ENCODE measurements around the gene LAMA1. TPM values are rescaled to one million over a fixed set of nuclear protein-coding genes. Genes with fewer than 3 reads are reported as not detected.

The LAMA1 gene
- total RNA-seq, 1 experiment from 2014 or later, result 28.8 TPM

DNA sequence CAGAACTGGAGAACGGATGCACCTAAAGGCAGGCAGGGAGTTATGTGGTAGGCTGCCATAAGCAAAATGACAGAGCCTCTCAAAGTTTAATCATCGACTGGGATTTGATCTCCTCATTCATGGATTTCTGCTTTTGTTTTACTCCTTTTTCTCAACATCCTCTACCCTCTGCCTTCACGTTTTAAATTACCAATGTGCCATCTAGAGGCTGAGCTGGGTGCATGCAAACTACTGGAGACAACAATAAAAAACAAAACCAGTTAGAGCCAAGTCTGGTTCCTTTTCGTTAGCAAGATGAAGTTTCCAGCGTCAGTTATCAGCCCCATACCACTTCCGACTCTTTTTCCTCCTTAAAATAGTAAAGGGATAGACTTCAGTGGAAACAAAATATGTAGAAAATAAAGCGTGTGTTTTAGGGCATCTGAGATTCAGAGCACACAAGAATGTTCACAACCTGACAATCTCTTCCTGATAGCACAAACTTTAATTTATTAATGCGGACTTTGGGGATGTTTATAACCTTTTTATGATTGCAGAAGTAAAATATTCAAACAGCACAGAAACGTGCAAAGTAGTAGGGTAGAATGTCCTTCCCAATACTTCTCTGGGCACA is 117.0 kb downstream of the LAMA1 start:
- Mint-ChIP-seq H3K4me3 (no peak overlapping the region), H3K4me1 (peaks cover 15 to 22% of the 10 kb centered on the region in 2 experiments), H3K27ac (peak overlapping the region in 1 of 3 experiments; percentile 14; a peak in 2 of 7 replicates), H3K27me3 (ENCODE audit: low read depth) (no peaks in the 10 kb centered on the region), H3K36me3 (ENCODE audit: insufficient read depth in 1 of 3, low read depth in 3 of 3) (peaks cover 20 to 29% (median 21%) of the 10 kb centered on the region in 3 experiments; a peak in 6 of 7 replicates), H3K9me3 (no peaks in the 10 kb centered on the region)
- H4K5ac ChIP-seq (ENCODE audit: insufficient read length, low read depth, low read length), result no peak overlapping the region
- no peak overlapping the region for H2AFZ ChIP-seq (ENCODE audit: low read length)
- DNase-seq, result no peak
- H4K20me1 ChIP-seq (ENCODE audit: control insufficient read depth, insufficient read depth, insufficient read length), result no peaks in the 10 kb centered on the region
- no peaks in the 10 kb centered on the region for H3K79me1 ChIP-seq (ENCODE audit: insufficient read depth, low read depth, low read length, poor library complexity, severe bottlenecking)
- H3K9ac ChIP-seq (ENCODE audit: extremely low read depth, insufficient read length, low read length), result no peak overlapping the region
- H2BK12ac ChIP-seq (ENCODE audit: insufficient read length, low read depth, low read length), result no peak overlapping the region
- no peak overlapping the region for H4K91ac ChIP-seq (ENCODE audit: insufficient read length, low read depth, low read length)
- no peak overlapping the region for H2BK20ac ChIP-seq (ENCODE audit: low read depth, low read length, poor library complexity, severe bottlenecking)
- no peak overlapping the region for H3K14ac ChIP-seq (ENCODE audit: insufficient read depth, low read length)
- TF ChIP-seq, protein P1, sequence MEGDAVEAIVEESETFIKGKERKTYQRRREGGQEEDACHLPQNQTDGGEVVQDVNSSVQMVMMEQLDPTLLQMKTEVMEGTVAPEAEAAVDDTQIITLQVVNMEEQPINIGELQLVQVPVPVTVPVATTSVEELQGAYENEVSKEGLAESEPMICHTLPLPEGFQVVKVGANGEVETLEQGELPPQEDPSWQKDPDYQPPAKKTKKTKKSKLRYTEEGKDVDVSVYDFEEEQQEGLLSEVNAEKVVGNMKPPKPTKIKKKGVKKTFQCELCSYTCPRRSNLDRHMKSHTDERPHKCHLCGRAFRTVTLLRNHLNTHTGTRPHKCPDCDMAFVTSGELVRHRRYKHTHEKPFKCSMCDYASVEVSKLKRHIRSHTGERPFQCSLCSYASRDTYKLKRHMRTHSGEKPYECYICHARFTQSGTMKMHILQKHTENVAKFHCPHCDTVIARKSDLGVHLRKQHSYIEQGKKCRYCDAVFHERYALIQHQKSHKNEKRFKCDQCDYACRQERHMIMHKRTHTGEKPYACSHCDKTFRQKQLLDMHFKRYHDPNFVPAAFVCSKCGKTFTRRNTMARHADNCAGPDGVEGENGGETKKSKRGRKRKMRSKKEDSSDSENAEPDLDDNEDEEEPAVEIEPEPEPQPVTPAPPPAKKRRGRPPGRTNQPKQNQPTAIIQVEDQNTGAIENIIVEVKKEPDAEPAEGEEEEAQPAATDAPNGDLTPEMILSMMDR (conservative IDR thresholded peaks at IDR 0.05), result peak; percentile 67
- H3T11ph ChIP-seq (ENCODE audit: low read length), result no peak overlapping the region
- H2BK5ac ChIP-seq (ENCODE audit: insufficient read length, low read length), result no peak overlapping the region
- no peak overlapping the region for H3K4me2 ChIP-seq (ENCODE audit: insufficient read depth, insufficient read length, low read length)
- no peak overlapping the region for H2BK120ac ChIP-seq (ENCODE audit: low read depth, low read length, poor library complexity, severe bottlenecking)
- H2AK5ac ChIP-seq (ENCODE audit: insufficient read length, low read length), result no peak overlapping the region
- no peak overlapping the region for H4K8ac ChIP-seq (replicated peaks; ENCODE audit: insufficient read length, low read depth, low read length)
- no CpG with 5 or more reads among the region's 9 CpGs for WGBS (ENCODE audit: extremely low coverage, insufficient read length, low lambda C conversion rate)
- H3K56ac ChIP-seq (ENCODE audit: insufficient read length, low read depth, low read length), result no peak overlapping the region
- H3K9me3 ChIP-seq (ENCODE audit: control insufficient read depth, low read depth, low read length), result no peaks in the 10 kb centered on the region
- H3K18ac ChIP-seq (ENCODE audit: insufficient read length, low read depth, low read length), result no peak overlapping the region
- H3K27me3 ChIP-seq (ENCODE audit: insufficient read depth, low read length), result no peaks in the 10 kb centered on the region
- no peaks in the 10 kb centered on the region for H3K4me1 ChIP-seq (ENCODE audit: insufficient read depth, low read length)
- H3K23me2 ChIP-seq (ENCODE audit: insufficient read length, low read depth, low read length, poor library complexity, severe bottlenecking), result no peaks in the 10 kb centered on the region
- no peak overlapping the region for H3K23ac ChIP-seq (ENCODE audit: insufficient read length, low read depth, low read length)
- no peaks in the 10 kb centered on the region for H3K79me2 ChIP-seq (ENCODE audit: insufficient read depth, low read length)
- H3K4ac ChIP-seq (ENCODE audit: low read depth, low read length), result no peak overlapping the region
- no peak overlapping the region for H3K27ac ChIP-seq (ENCODE audit: insufficient read length, low read depth, low read length)
- H2BK15ac ChIP-seq (ENCODE audit: low read depth, low read length), result no peak overlapping the region
